Breast epithelium (tissue), 4 donors: Measurements from ENCODE around the gene ATP13A4. TPM values are rescaled to one million over a fixed set of nuclear protein-coding genes. Genes with fewer than 3 reads are reported as not detected.

Experiments used
- DNase-seq, 2 donors: peaks; one replicate each; pipeline ENCODE4 v3.0.0-alpha.2; 2019; ENCODE audit warnings: low spot score in 2 of 2
- H3K27ac ChIP-seq, 2 donors: fragments of 200-600 bp; sonication (generic) in 1 of 2; one replicate each; pipeline ENCODE4 v1.5.1; 2016 to 2019; ENCODE audit warnings: mild to moderate bottlenecking in 1 of 2
- H3K27me3 ChIP-seq, 2 donors: fragments of 200-600 bp; sonication (generic) in 1 of 2; one replicate each; pipeline versions ENCODE4 v1.5.1 to v1.6.0; 2017 to 2019; ENCODE audit warnings: control low read depth in 1 of 2, mild to moderate bottlenecking in 1 of 2
- H3K36me3 ChIP-seq: fragments of 200-600 bp; one replicate; pipeline ENCODE4 v1.5.1; 2019
- H3K4me1 ChIP-seq, 2 donors: fragments of 200-600 bp; sonication (generic); one replicate each; pipeline ENCODE4 v1.5.1; 2016 to 2019; ENCODE audit warnings: control low read depth in 1 of 2
- H3K4me3 ChIP-seq, 3 donors: fragments of 200-600 bp; sonication (generic); 1 replicate in 2 of 3; 2 replicates in 1 of 3; pipeline ENCODE4 v1.5.1; 2016 to 2019; ENCODE audit warnings: mild to moderate bottlenecking in 3 of 3, moderate library complexity in 2 of 3
- H3K9me3 ChIP-seq, 2 donors: fragments of 200-600 bp; sonication (generic) in 1 of 2; one replicate each; pipeline ENCODE4 v1.5.1; 2016 to 2019; ENCODE audit warnings: control low read depth in 1 of 2
- CTCF ChIP-seq, 3 donors: fragments of 450-650 bp; IDR thresholded peaks; one replicate each; pipeline ENCODE4 v1.5.1; 2016 to 2017; ENCODE audit warnings: antibody characterized with exemption in 3 of 3, mild to moderate bottlenecking in 3 of 3, moderate library complexity in 3 of 3
- POLR2A ChIP-seq: fragments of 450-650 bp; IDR thresholded peaks from one replicate; pipeline ENCODE4 v1.6.1; 2016; ENCODE audit warnings: antibody characterized with exemption, mild to moderate bottlenecking, moderate library complexity
- POLR2AphosphoS5 ChIP-seq, 3 donors: sonication (generic); formaldehyde crosslinking; IDR thresholded peaks; one replicate each; pipeline ENCODE4 v1.6.1; 2017; ENCODE audit warnings: antibody characterized with exemption in 3 of 3
- intact Hi-C: fragments of 100-400 bp; cut with DNase I; formaldehyde crosslinking; loops from one replicate; pipeline ENCODE4 v1.15.1; 2023; ENCODE audit warnings: low total_unique reads
- total RNA-seq, 3 donors: library from RNA; depleted of rRNA; stranded (reverse); fragments of >200 nt; gene quantifications; one replicate each; pipeline ENCODE4 v1.1.0, GENCODE V29; 2016

The ATP13A4 gene
- total RNA-seq, 3 donors from 2014 or later, result 0.64 to 36.6 (median 6.2) TPM

GRCh38 chr3:193452338-193452737 lies 102.4 kb downstream of the ATP13A4 start:
- DNase-seq, result no peak
- Histone ChIP-seq H3K36me3 (no peaks in the 10 kb centered on the region), H3K4me3 (no peak overlapping the region), H3K27ac (no peak overlapping the region), H3K4me1 (no peaks in the 10 kb centered on the region), H3K9me3 (no peaks in the 10 kb centered on the region), H3K27me3 (no peaks in the 10 kb centered on the region)
- intact Hi-C loops, result no loop called here
- no peak for TF ChIP-seq POLR2A
- no peak for TF ChIP-seq CTCF (IDR thresholded peaks at IDR 0.05)
- no peak for TF ChIP-seq POLR2AphosphoS5 (IDR thresholded peaks at IDR 0.05)

DNA sequence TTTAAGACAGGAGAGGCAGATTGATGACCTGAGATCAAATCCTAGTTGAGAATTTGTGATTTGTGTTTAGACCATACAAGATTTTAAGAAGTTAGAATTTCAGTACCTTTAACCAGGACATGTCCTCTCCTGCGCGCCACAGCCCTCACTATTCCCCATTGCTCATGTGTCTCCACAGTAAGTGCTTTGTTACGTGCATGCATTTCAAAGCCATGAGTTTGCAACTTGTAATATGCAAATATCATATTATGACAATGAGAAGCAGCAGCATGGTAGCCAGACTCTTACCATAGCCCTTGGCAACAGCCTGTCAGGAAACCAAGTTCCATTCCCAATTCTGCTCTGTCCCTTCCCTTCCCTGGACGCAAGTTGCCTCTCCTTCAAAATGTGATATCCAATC lies 102.8 kb downstream of the ATP13A4 start:
- Histone ChIP-seq H3K4me1 (no peaks in the 10 kb centered on the region), H3K27ac (no peak overlapping the region), H3K9me3 (no peaks in the 10 kb centered on the region), H3K27me3 (no peaks in the 10 kb centered on the region), H3K4me3 (no peak overlapping the region), H3K36me3 (no peaks in the 10 kb centered on the region)
- no peak for TF ChIP-seq POLR2A
- TF ChIP-seq POLR2AphosphoS5 (IDR thresholded peaks at IDR 0.05), result no peak
- no peak for TF ChIP-seq CTCF (IDR thresholded peaks at IDR 0.05)
- intact Hi-C loops, result no loop called here
- DNase-seq, result no peak

- H3K9me3 ChIP-seq, result no peaks in the 10 kb centered on the region
- H3K27ac ChIP-seq, result no peak overlapping the region
- no peak overlapping the region for H3K4me3 ChIP-seq
- no peaks in the 10 kb centered on the region for H3K4me1 ChIP-seq
- DNase-seq, result no peak
- intact Hi-C loops, result no loop called here
- peaks cover 3% of the 10 kb centered on the region for H3K36me3 ChIP-seq
- no peaks in the 10 kb centered on the region for H3K27me3 ChIP-seq
- TF ChIP-seq CTCF (IDR thresholded peaks at IDR 0.05) (no peak), POLR2AphosphoS5 (IDR thresholded peaks at IDR 0.05) (no peak), POLR2A (no peak)
Measured at GRCh38 chr3:193446965-193447602, 107.6 kb downstream of the ATP13A4 start.

DNA sequence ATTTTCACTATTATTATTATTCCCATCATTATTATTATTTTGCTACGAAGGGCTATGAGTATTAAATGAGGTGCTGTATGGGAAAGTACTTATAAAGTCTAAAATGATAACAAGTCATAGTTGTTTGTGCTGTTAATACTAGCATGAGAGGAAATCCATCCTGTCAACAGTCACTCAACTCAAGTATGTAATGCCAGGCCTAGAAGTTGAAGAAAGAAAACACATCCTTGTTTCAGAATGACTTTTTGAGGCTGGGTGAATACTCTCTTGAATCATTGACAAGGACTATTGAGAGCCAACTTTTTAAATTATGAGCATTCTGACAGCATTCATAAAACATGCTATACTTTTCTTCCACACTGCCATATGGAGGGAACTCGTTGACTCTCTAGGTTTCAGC lies 115.3 kb downstream of the ATP13A4 start:
- Histone ChIP-seq H3K36me3 (no peaks in the 10 kb centered on the region), H3K27me3 (no peaks in the 10 kb centered on the region), H3K4me3 (no peak overlapping the region), H3K4me1 (no peaks in the 10 kb centered on the region), H3K9me3 (no peaks in the 10 kb centered on the region), H3K27ac (no peak overlapping the region)
- intact Hi-C loops, result no loop called here
- TF ChIP-seq POLR2AphosphoS5 (IDR thresholded peaks at IDR 0.05) (no peak), POLR2A (no peak), CTCF (IDR thresholded peaks at IDR 0.05) (no peak)
- DNase-seq, result no peak

DNA sequence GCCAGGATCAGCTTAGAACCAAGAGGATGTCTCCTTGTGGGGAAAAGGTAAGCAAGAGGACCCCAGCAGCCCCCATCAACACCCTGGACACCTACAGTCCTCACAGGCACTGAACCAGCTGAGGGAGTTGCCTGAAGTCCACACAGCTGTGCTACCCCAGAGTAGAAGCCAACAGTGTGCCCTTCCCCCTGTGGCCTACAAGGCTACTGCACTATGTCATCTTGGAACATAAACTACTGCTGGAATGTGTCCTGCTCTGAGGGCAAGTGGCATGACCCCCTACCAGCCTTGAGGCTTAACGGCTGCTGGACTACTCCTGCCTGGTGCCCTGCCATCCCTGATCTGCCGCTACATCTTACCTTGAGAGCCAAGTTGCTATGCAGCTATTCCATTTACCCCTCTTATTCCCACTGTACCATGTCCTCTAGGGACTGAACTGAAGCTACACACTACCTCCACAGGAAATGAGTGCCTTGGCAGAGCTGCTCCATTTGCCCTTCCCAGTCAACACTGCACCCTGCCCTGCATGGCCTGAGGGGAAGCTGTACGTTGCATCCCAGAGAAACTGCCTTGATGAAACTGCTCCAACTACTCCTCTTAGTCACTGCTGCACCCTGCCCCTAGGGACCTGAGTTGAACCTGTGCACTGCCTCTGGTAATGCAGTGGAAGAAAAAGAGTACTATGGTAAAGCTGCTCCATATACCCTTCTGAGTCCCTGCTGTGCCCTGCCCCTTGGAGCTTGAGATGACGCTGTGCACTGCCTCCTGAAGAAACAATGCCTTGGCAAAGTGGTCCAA lies 135.9 kb downstream of the ATP13A4 start:
- no peaks in the 10 kb centered on the region for H3K27me3 ChIP-seq
- no peak for TF ChIP-seq CTCF (IDR thresholded peaks at IDR 0.05)
- TF ChIP-seq POLR2A, result no peak
- TF ChIP-seq POLR2AphosphoS5 (IDR thresholded peaks at IDR 0.05), result no peak
- H3K4me1 ChIP-seq, result no peaks in the 10 kb centered on the region
- no peaks in the 10 kb centered on the region for H3K36me3 ChIP-seq
- H3K9me3 ChIP-seq, result peaks cover 8 to 15% of the 10 kb centered on the region in 2 donors
- H3K4me3 ChIP-seq, result no peak overlapping the region
- intact Hi-C loops, result no loop called here
- no peak overlapping the region for H3K27ac ChIP-seq
- no peak for DNase-seq
